Loucy (cell line): ENCODE results near the gene NOCT.

Source experiments
- H2AFZ ChIP-seq: fragments of 200-600 bp; sonication (generic); 2 replicates; pipeline ENCODE4 v1.6.0; 2016; ENCODE audit warnings: antibody characterized with exemption, mild to moderate bottlenecking, low read length, moderate library complexity
- H3F3A ChIP-seq: fragments of 200-600 bp; 2 replicates; pipeline ENCODE4 v1.6.0; 2016; ENCODE audit warnings: antibody characterized with exemption, low read depth, mild to moderate bottlenecking
- H3K27me3 ChIP-seq: fragments of 200-600 bp; sonication (generic); 2 replicates; pipeline ENCODE4 v1.6.1; 2014; ENCODE audit warnings: low read length, mild to moderate bottlenecking; ENCODE audit not compliant: insufficient read depth, poor library complexity, severe bottlenecking
- H3K36me3 ChIP-seq: fragments of 200-600 bp; sonication (generic); 2 replicates; pipeline ENCODE4 v1.6.1; 2016; ENCODE audit warnings: low read length; ENCODE audit not compliant: insufficient read depth
- H3K4me1 ChIP-seq: fragments of 200-600 bp; sonication (generic); 2 replicates; pipeline ENCODE4 v1.5.1; 2014; ENCODE audit warnings: low read length, mild to moderate bottlenecking; ENCODE audit not compliant: insufficient read depth, poor library complexity, severe bottlenecking
- H3K4me2 ChIP-seq: fragments of 200-600 bp; sonication (generic); 2 replicates; pipeline ENCODE4 v1.6.0; 2014; ENCODE audit warnings: antibody characterized with exemption, low read length, low read depth, mild to moderate bottlenecking; ENCODE audit not compliant: poor library complexity, severe bottlenecking
- H3K4me3 ChIP-seq: fragments of 200-600 bp; sonication (generic); 2 replicates; pipeline ENCODE4 v1.5.1; 2014; ENCODE audit warnings: low read length, mild to moderate bottlenecking, mixed read lengths; ENCODE audit not compliant: poor library complexity, severe bottlenecking
- H3K79me2 ChIP-seq: fragments of 200-600 bp; sonication (generic); 2 replicates; pipeline ENCODE4 v1.6.1; 2014; ENCODE audit warnings: low read length; ENCODE audit not compliant: insufficient read depth
- H3K9ac ChIP-seq: fragments of 200-600 bp; sonication (generic); 2 replicates; pipeline ENCODE4 v1.6.0; 2014; ENCODE audit warnings: mild to moderate bottlenecking, low read depth, low read length, moderate library complexity; ENCODE audit not compliant: poor library complexity, severe bottlenecking
- H3K9me2 ChIP-seq: fragments of 200-600 bp; sonication (generic); replicated peaks from 2 replicates; pipeline ENCODE4 v1.6.1; 2016; ENCODE audit warnings: low read depth, low read length, mixed read lengths
- H3K9me3 ChIP-seq: fragments of 200-600 bp; sonication (generic); 2 replicates; pipeline ENCODE4 v1.6.1; 2014; ENCODE audit warnings: mild to moderate bottlenecking, antibody characterized with exemption, low read length, low read depth; ENCODE audit not compliant: insufficient read depth
- H4K20me1 ChIP-seq: fragments of 200-600 bp; sonication (generic); 2 replicates; pipeline ENCODE4 v1.6.0; 2014; ENCODE audit warnings: antibody characterized with exemption, low read length, mild to moderate bottlenecking; ENCODE audit not compliant: insufficient read depth, poor library complexity, severe bottlenecking
- EZH2phosphoT487 ChIP-seq: fragments of 200-600 bp; IDR thresholded peaks from 2 replicates; pipeline ENCODE4 v1.6.1; 2018; ENCODE audit warnings: antibody characterized with exemption, mild to moderate bottlenecking, moderate library complexity, borderline replicate concordance
- TF ChIP-seq, protein P1 (sequence below): fragments of 200-600 bp; sonication (generic); conservative IDR thresholded peaks from 2 replicates; pipeline ENCODE4 v1.5.1; 2014; ENCODE audit warnings: mild to moderate bottlenecking, antibody characterized with exemption, low read length

Gene NOCT

DNA sequence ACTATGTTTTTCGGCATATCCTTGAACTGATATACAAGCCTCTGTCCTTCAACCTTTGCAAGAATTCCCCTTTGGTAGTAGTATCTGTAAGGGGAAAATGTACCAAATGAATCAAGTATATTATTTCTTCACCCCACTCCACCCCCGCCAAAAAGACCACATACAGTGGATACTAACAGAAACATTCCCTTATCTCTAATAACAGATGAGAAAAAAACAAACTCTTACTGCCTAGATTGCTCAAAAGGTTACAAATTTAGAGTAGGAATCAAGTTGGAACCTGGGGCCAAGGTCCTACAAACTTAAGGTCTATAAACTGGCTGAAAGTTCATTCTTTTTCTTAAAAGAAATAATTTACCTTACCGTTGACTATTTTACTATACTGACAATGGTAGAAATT is 45.0 kb downstream of the NOCT start:
- TF ChIP-seq EZH2phosphoT487: no peak
- TF ChIP-seq, protein P1, sequence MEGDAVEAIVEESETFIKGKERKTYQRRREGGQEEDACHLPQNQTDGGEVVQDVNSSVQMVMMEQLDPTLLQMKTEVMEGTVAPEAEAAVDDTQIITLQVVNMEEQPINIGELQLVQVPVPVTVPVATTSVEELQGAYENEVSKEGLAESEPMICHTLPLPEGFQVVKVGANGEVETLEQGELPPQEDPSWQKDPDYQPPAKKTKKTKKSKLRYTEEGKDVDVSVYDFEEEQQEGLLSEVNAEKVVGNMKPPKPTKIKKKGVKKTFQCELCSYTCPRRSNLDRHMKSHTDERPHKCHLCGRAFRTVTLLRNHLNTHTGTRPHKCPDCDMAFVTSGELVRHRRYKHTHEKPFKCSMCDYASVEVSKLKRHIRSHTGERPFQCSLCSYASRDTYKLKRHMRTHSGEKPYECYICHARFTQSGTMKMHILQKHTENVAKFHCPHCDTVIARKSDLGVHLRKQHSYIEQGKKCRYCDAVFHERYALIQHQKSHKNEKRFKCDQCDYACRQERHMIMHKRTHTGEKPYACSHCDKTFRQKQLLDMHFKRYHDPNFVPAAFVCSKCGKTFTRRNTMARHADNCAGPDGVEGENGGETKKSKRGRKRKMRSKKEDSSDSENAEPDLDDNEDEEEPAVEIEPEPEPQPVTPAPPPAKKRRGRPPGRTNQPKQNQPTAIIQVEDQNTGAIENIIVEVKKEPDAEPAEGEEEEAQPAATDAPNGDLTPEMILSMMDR: no peak
- Histone ChIP-seq H4K20me1 (peaks cover 37% of the 10 kb centered on the region), H3K27me3 (no peaks in the 10 kb centered on the region), H3K9me3 (no peaks in the 10 kb centered on the region), H3K36me3 (peaks cover 90% of the 10 kb centered on the region), H3K4me2 (no peak overlapping the region), H3K9me2 (no peaks in the 10 kb centered on the region), H3K4me3 (no peak overlapping the region), H3K9ac (no peak overlapping the region), H3K4me1 (no peaks in the 10 kb centered on the region), H3F3A (no peaks in the 10 kb centered on the region), H2AFZ (no peak overlapping the region), H3K79me2 (peaks cover 23% of the 10 kb centered on the region)

DNA sequence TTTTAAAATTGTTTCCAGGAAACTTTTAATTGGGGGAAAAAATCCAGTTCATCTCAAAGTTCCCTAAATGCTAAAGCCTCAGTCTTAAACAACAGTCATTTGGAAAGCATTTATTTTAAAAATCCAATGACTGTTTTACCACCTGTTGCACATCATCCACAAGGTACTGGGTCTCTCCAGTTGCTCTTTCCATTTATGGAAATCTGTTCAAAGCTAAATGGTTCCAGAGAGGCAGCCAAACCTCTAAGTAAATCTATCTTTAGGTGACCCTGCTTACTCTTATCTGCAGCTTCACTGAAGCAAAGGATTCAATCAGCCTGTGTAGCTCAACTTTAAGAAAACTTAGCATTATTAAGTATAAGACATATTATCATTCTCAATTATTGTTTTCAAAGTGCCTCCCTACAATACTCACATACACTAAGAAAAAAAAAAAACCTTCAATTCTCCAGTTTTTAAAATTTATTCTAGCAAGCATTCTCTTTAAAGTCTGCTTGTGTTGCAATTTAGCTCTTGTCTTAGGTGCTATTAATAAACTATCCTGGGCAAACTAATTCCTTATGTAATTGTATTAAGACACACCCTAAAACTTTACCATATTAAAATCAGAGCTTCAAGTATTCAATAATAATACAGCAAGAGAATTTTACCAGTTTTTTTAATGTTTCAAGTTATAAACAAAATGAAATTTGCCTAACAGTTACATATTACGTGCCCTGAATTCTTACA is 60.6 kb downstream of the NOCT start:
- H3K79me2 ChIP-seq: peaks cover 95% of the 10 kb centered on the region

DNA sequence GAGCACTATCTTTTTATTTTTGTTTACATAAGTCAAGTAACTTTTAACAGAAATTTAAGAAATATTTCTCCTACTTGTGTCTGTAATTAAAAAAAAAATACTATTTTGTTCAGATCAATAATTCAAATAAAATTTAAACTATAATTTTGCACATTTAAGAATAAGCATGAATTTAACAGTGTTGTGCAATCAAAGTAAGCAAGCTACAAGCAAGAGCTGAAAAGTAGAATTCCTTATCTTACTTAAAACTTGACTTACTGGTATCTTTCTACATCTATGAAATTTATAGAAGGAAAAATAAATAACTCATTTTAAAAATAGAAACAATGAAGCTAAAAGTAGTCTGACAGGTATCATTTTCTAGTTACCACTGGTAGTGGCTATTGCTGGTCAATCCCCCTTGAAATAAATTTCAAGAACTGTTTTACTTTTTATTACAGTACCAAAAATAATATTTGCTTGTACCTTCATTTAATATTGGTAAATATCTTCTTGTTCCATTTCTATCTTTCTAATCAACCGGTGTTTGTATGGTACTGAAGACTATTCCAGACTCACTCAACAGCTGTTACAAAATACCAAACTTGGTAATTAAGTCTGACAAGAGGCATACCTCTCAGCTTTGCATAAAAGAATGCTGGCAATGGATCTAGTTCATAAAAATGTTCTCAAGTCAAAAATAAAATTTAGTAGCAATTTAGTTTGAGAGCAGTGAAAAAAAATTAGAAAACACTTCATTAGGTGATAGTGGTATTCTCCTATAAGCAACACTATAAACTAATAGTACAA is 62.2 kb downstream of the NOCT start:
- peaks cover 60% of the 10 kb centered on the region for H3K4me1 ChIP-seq
- no peaks in the 10 kb centered on the region for H3K9me3 ChIP-seq
- TF ChIP-seq, protein P1: no peak
- no peak for TF ChIP-seq EZH2phosphoT487
- peaks cover 100% of the 10 kb centered on the region for H3K79me2 ChIP-seq
- 0 out of 2 replicates have a peak, but pooled peaks cover 4% of the 10 kb centered on the region for H3F3A ChIP-seq
- H3K9me2 ChIP-seq: no peaks in the 10 kb centered on the region
- H4K20me1 ChIP-seq: peaks cover 98% of the 10 kb centered on the region
- no peak overlapping the region for H2AFZ ChIP-seq
- peak overlapping the region; percentile 49 for H3K4me3 ChIP-seq
- peak overlapping the region; percentile 57 for H3K4me2 ChIP-seq
- H3K9ac ChIP-seq: no peak overlapping the region
- peaks cover 8% of the 10 kb centered on the region; the same call in 1 of the 2 replicates for H3K36me3 ChIP-seq
- H3K27me3 ChIP-seq: no peaks in the 10 kb centered on the region

More for the DNA sequence above, 60.6 kb downstream of the NOCT start:
- no peak for TF ChIP-seq EZH2phosphoT487
- TF ChIP-seq, protein P1: no peak
- Histone ChIP-seq H2AFZ (no peak overlapping the region), H3K4me2 (peak overlapping the region; percentile 7), H3K4me3 (no peak overlapping the region), H4K20me1 (peaks cover 98% of the 10 kb centered on the region), H3K4me1 (peaks cover 46% of the 10 kb centered on the region), H3K27me3 (no peaks in the 10 kb centered on the region), H3K9me2 (no peaks in the 10 kb centered on the region), H3K36me3 (peaks cover 24% of the 10 kb centered on the region), H3F3A (0 out of 2 replicates have a peak, but pooled peaks cover 4% of the 10 kb centered on the region), H3K9ac (no peak overlapping the region), H3K9me3 (no peaks in the 10 kb centered on the region)
